ENCODE data around the gene IGF2.

GRCh38 chr11:2136952-2137201 is 2.3 kb downstream of the IGF2 start:
- TF ChIP-seq POLR2A (IDR thresholded peaks at IDR 0.05; ENCODE audit: low read depth, low read length) = no peak
- TF ChIP-seq CTCF (IDR thresholded peaks at IDR 0.05; ENCODE audit: extremely low read depth in 1 of 2, insufficient read depth in 1 of 2, low read depth in 1 of 2, low read length in 2 of 2) = no peak
- no peak for TF ChIP-seq EZH2 (IDR thresholded peaks at IDR 0.05; ENCODE audit: borderline replicate concordance, low read depth, low read length, severe bottlenecking)
- TF ChIP-seq POLR2AphosphoS5 (IDR thresholded peaks at IDR 0.05; ENCODE audit: insufficient read depth, low read depth, low read length) = no peak
- no peak for TF ChIP-seq MYC (IDR thresholded peaks at IDR 0.05; ENCODE audit: low read depth, low read length)
- no peak for TF ChIP-seq MAX (IDR thresholded peaks at IDR 0.05; ENCODE audit: insufficient read depth, insufficient read length)
